Measurements from ENCODE around the gene SP140L. TPM values are rescaled to one million over a fixed set of nuclear protein-coding genes. Genes with fewer than 3 reads are reported as not detected.

Gene SP140L
- total and polyA plus RNA-seq, 10 of the 15 experiments (the other 5 are each of a cell fraction or from before 2014, with no cell fraction given) = 4.7 to 28.6 (median 15.0) TPM

GRCh38 chr2:230346921-230347533, 20.0 kb downstream of the SP140L start:
- WGBS (ENCODE audit: insufficient coverage, insufficient replicate concordance, low lambda C conversion rate, missing lambda C conversion rate) = 75% methylated on average over 1 of the region's 1 CpG
- ChIA-PET POLR2A (no interaction called here), SMC1A (ENCODE audit: uncharacterized antibody, unreplicated experiment) (interaction anchor here (0.8 to 2.8 kb wide), 5 partner anchors 17 to 264 kb away, joined by 3 to 11 read pairs (median 3); partner anchors contain the start of gene SP140L), CTCF (interaction anchor here (0.9 to 1.0 kb wide), 2 partner anchors 20 to 288 kb away, joined by 3 read pairs; no protein-coding TSS in a partner anchor), RAD21 (ENCODE audit: unreplicated experiment) (no interaction called here)
- Histone ChIP-seq H3K36me3 (ENCODE audit: control insufficient read depth in 2 of 2, insufficient read depth in 2 of 2, low read length in 1 of 2) (peaks cover 0 to 3% of the 10 kb centered on the region in 2 experiments; a peak in 1 of 4 replicates), H3K9me3 (replicated peaks; ENCODE audit: control insufficient read depth, insufficient read depth, low read length) (peaks cover 14% of the 10 kb centered on the region), H4K20me1 (ENCODE audit: control insufficient read depth, insufficient read depth) (no peaks in the 10 kb centered on the region), H3K79me2 (ENCODE audit: control insufficient read depth, insufficient read depth, low read length) (no peaks in the 10 kb centered on the region; the same call in none of the 2 replicates), H2AFZ (ENCODE audit: control insufficient read depth, low read depth, low read length) (no peak overlapping the region), H3K4me3 (no peak overlapping the region), H3K4me2 (ENCODE audit: control insufficient read depth, insufficient read depth) (no peak overlapping the region), H3K4me1 (ENCODE audit: control insufficient read depth, insufficient read depth, low read length) (peaks cover 15% of the 10 kb centered on the region), H3K27me3 (replicated peaks in 1 of 2; ENCODE audit: control insufficient read depth in 2 of 2, insufficient read depth in 2 of 2, low read length in 1 of 2) (no peaks in the 10 kb centered on the region), H3K9ac (ENCODE audit: control insufficient read depth, insufficient read depth, low read length) (no peak overlapping the region), H3K27ac (ENCODE audit: control insufficient read depth, insufficient read depth) (no peak overlapping the region)
- DNase-seq (ENCODE audit: low read depth, low spot score) (no peak), ATAC-seq (no peak), FAIRE-seq (no peak)
- in situ Hi-C loops (cut with MboI) (no loop called here), intact Hi-C loops (cut with micrococcal nuclease; ENCODE audit: unreplicated experiment) (no loop called here)
- BruUV-seq (replicated peaks) = no TSS peak
- no peak for TF ChIP-seq NRF1 (conservative IDR thresholded peaks at IDR 0.05; ENCODE audit: low read depth, low read length)
- no peak for TF ChIP-seq PRDM15 (CRISPR knock-in tag; IDR thresholded peaks at IDR 0.05)
- no peak for TF ChIP-seq BMI1 (IDR thresholded peaks at IDR 0.05; ENCODE audit: borderline replicate concordance)
- TF ChIP-seq SMAD1 (IDR thresholded peaks at IDR 0.05; ENCODE audit: low read depth, partially characterized antibody) = no peak
- no peak for TF ChIP-seq TCF7 (IDR thresholded peaks at IDR 0.05; ENCODE audit: borderline replicate concordance)
- TF ChIP-seq MYC (IDR thresholded peaks at IDR 0.05; ENCODE audit: insufficient read depth, insufficient read length, insufficient replicate concordance, low read length, severe bottlenecking) = no peak
- no peak for TF ChIP-seq ZBTB4 (CRISPR knock-in tag; IDR thresholded peaks at IDR 0.05)
- no peak for TF ChIP-seq WRNIP1 (IDR thresholded peaks at IDR 0.05; ENCODE audit: borderline replicate concordance, low read depth, low read length)
- no peak for TF ChIP-seq PAX5 (IDR thresholded peaks at IDR 0.05; ENCODE audit: borderline replicate concordance, low read depth, low read length)
- TF ChIP-seq NFYA (IDR thresholded peaks at IDR 0.05; ENCODE audit: borderline replicate concordance, low read depth, low read length) = no peak
- TF ChIP-seq HDAC2 (IDR thresholded peaks at IDR 0.05) = no peak
- no peak for TF ChIP-seq CREB1 (IDR thresholded peaks at IDR 0.05; ENCODE audit: low read depth)
- TF ChIP-seq TBL1XR1 (IDR thresholded peaks at IDR 0.05; ENCODE audit: low read depth, low read length) = no peak
- TF ChIP-seq HCFC1 (IDR thresholded peaks at IDR 0.05; ENCODE audit: low read length) = no peak
- TF ChIP-seq NFIC (IDR thresholded peaks at IDR 0.05; ENCODE audit: low read depth, low read length) = no peak
- no peak for TF ChIP-seq ATF2 (IDR thresholded peaks at IDR 0.05; ENCODE audit: low read length)
- no peak for TF ChIP-seq NR2C1 (IDR thresholded peaks at IDR 0.05)

All from GM12878 (cell line).